Lower lobe of right lung (tissue), 2 donors: ENCODE measurements around the gene DOK7. TPM values are rescaled to one million over a fixed set of nuclear protein-coding genes. Genes with fewer than 3 reads are reported as not detected.

ENCODE experiments used
- ATAC-seq, 2 donors: fragments of 200-7000 bp; cut with Tn5 transposase; one replicate each; pipeline ENCODE4 v1.9.1; 2020 to 2022; ENCODE audit warnings: mild to moderate bottlenecking in 2 of 2, moderate library complexity in 2 of 2
- DNase-seq: peaks from one replicate; pipeline ENCODE4 v3.0.0-alpha.2; 2020
- H3K27ac ChIP-seq: fragments of 200-600 bp; one replicate; pipeline ENCODE4 v1.8.0; 2022
- H3K27me3 ChIP-seq: fragments of 200-600 bp; one replicate; pipeline ENCODE4 v1.8.0; 2022; ENCODE audit warnings: low read depth
- H3K36me3 ChIP-seq: fragments of 200-600 bp; one replicate; pipeline ENCODE4 v1.8.0; 2022; ENCODE audit warnings: mild to moderate bottlenecking
- H3K4me1 ChIP-seq: fragments of 200-600 bp; one replicate; pipeline ENCODE4 v1.8.0; 2022
- H3K4me3 ChIP-seq: fragments of 200-600 bp; one replicate; pipeline ENCODE4 v1.8.0; 2022; ENCODE audit warnings: mild to moderate bottlenecking
- H3K9me3 ChIP-seq: fragments of 200-600 bp; one replicate; pipeline ENCODE4 v1.8.0; 2022
- CTCF ChIP-seq: fragments of 200-600 bp; IDR thresholded peaks from one replicate; pipeline ENCODE4 v1.8.0; 2022; ENCODE audit warnings: antibody characterized with exemption, mild to moderate bottlenecking
- intact Hi-C: fragments of 100-400 bp; cut with DNase I; formaldehyde crosslinking; loops from one replicate; pipeline ENCODE4 v1.11.0; 2022
- total RNA-seq: library from RNA; stranded (reverse); fragmentation: NEBNext Ultra II Directional; extraction: Animal tissue kit (Norgen Biotek cat#: 25700); gene quantifications from one replicate; pipeline ENCODE4 v1.2.1, GENCODE V29; 2021
- donor health status: DM: no; HTN: yes; CAD: no; lungs with severe emphysema.

DOK7 gene
- total RNA-seq, 1 donor from 2014 or later: 4.0 TPM

DNA sequence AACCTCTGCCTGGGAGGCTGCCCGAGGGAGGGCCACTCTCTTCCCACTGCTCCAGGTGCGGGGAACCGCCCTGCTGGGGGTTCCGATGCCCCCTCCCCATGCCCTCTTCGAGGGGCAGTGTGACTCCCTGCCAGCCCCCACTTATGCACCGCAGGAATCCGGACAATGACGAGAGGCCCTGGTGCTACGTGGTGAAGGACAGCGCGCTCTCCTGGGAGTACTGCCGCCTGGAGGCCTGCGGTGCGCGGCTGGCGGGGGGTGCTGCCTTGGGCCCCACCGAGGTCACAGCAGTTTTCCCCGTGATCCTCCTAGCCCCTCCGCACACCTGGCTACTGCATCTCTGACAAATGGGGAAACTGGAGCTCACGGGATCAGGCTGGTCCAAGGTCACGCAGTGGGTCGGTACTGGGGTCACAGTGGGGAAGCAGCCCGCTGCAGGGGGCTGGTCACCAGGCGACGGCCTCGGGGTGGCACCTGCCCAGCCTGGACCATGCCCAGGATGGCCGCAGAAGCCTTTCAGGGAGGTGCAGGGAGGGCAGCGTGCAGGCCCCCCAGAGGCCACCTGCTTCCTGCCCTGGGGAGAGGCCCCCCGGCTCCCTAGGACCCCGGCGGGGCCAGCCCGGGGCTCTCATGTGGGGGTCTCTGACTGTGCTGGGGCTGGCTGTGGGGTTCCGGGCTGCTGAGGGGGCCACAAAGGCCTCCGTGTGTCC lies 17.8 kb upstream of the DOK7 start:
- no peak for TF ChIP-seq CTCF
- Histone ChIP-seq H3K4me1 (peaks cover 4% of the 10 kb centered on the region), H3K4me3 (no peak overlapping the region), H3K27me3 (no peaks in the 10 kb centered on the region), H3K9me3 (no peaks in the 10 kb centered on the region), H3K36me3 (no peaks in the 10 kb centered on the region), H3K27ac (no peak overlapping the region)
- ATAC-seq (peak in 1 of 2 donors; percentile 40), DNase-seq (no peak)
- intact Hi-C loops: no loop called here

DNA sequence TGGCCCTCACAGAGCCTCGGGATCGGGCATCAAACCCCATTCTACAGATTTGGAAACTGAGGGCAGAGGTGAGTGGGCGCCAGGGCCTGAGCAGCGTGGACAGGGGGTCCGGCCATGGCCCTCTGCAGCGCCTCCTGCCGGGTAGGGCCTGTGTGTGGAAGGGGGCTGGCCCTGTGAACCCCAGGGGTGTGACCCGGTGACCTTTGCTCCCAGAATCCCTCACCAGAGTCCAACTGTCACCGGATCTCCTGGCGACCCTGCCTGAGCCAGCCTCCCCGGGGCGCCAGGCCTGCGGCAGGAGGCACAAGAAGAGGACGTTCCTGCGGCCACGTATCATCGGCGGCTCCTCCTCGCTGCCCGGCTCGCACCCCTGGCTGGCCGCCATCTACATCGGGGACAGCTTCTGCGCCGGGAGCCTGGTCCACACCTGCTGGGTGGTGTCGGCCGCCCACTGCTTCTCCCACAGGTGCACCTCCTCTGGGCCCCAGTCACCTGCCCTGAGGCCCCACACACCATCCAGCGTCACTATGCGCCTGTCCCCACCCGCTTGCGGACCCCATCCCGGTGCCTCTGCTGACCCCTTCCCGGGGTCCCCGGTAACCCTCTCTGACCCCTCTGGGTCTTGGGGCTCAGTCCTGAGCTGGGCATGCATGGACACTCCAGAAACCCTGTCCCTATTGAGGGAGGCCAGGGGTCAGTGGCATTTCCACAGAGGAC lies 17.1 kb upstream of the DOK7 start:
- no peak for TF ChIP-seq CTCF
- no peaks in the 10 kb centered on the region for H3K9me3 ChIP-seq
- intact Hi-C loops: no loop called here
- no peak overlapping the region for H3K27ac ChIP-seq
- H3K4me3 ChIP-seq: no peak overlapping the region
- DNase-seq (no peak), ATAC-seq (no peak)
- H3K36me3 ChIP-seq: no peaks in the 10 kb centered on the region
- no peaks in the 10 kb centered on the region for H3K27me3 ChIP-seq
- H3K4me1 ChIP-seq: peaks cover 4% of the 10 kb centered on the region

DNA sequence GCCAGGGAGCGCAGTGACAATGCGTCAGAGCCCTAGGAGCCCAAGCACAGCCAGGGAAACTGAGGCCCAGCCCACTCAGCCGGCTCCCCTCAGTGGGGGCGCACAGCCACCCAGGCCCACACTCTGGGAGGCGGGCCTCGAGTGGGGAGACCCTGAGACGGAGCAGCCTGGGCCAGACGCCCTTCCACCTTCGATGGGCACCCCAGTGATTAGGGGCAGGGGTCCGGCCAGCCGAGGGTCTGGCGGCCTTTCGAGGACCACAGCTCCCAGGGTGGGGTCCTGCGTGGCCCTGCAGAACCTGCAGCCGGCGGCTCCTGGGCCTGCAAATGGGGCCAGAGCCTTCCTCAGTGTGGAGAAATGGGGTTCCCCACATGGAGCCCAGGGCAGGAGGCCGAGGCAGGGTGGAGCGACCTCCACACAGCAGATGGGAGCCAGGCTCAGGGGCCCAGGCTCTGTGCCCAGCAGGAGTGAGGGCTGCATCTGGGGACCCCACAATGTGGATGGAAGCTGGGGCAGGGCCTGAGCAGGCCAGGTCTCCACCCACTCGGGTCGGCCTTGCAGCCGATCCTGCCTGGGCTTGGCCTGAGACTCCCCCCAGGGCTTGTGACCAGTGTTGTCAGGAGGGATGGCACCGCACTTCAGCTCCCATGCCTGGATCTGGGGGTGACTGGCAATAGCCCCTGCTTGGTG lies 16.3 kb upstream of the DOK7 start:
- H3K9me3 ChIP-seq: no peaks in the 10 kb centered on the region
- no peaks in the 10 kb centered on the region for H3K27me3 ChIP-seq
- intact Hi-C loops: no loop called here
- H3K27ac ChIP-seq: no peak overlapping the region
- H3K4me3 ChIP-seq: no peak overlapping the region
- DNase-seq: no peak
- TF ChIP-seq CTCF: no peak
- ATAC-seq: no peak
- peaks cover 4% of the 10 kb centered on the region for H3K4me1 ChIP-seq
- no peaks in the 10 kb centered on the region for H3K36me3 ChIP-seq

GRCh38 chr4:3447431-3448395 lies 15.4 kb upstream of the DOK7 start:
- no peak for DNase-seq
- TF ChIP-seq CTCF: no peak
- Histone ChIP-seq H3K4me3 (no peak overlapping the region), H3K4me1 (peaks cover 4% of the 10 kb centered on the region), H3K9me3 (no peaks in the 10 kb centered on the region), H3K36me3 (no peaks in the 10 kb centered on the region), H3K27ac (no peak overlapping the region), H3K27me3 (no peaks in the 10 kb centered on the region)
- ATAC-seq: no peak
- intact Hi-C loops: no loop called here

- Histone ChIP-seq H3K36me3 (no peaks in the 10 kb centered on the region), H3K4me3 (no peak overlapping the region), H3K27me3 (no peaks in the 10 kb centered on the region), H3K27ac (no peak overlapping the region), H3K9me3 (no peaks in the 10 kb centered on the region), H3K4me1 (no peaks in the 10 kb centered on the region)
- no peak for DNase-seq
- TF ChIP-seq CTCF: no peak
- intact Hi-C loops: no loop called here
- no peak for ATAC-seq
These were observed 14.0 kb upstream of the DOK7 start for GRCh38 chr4:3449047-3449573.
